Measurements from ENCODE around the gene SGMS1.

Gene SGMS1

GRCh38 chr10:50314169-50315071, 309.3 kb downstream of the SGMS1 start:
- DNase-seq (ENCODE audit: low read depth in 2 of 2, low spot score in 1 of 2) = no peak

DNA sequence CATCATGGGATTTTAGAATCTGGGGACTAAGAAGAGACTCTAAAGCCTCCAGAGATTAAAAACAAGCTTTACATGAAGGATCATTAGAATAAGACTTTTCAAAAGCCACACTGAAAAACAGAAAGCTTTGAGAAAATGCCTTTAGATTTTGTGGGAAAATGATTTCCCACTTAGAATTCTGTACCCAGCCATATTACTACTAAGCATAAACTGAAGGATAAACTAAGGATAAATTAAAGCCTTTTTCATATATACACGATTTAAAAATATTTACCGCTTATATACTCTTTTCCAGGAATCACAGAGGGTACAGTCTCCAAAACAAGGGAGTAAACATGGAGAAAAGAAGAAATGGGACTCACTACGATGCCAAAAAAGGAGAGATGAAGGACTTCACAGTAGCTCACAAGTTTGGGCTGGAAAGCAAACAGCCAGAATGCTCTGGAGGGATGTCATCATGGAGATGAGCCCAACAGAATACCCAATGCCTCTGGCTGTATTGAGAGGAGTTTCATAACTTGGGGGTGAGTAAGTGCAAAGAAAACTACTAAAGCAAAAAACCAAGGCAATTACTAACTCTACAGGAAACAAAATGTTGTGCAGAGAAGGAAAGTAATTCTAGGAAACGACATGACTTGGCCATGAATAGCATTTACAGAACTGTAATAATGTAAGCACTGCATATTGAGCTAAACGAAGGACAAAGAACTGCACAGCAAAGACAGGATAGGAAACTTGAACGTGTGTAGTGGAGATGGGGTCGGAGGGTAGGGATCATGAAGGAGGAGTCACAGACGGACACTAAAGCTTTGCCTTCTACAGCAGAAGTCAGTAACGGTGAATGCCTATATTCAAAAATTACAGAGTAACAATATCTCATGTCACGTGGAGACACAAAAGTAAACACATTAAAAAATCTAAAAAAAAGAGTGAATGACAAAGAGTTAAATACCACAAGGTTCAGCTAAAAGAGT, 311.0 kb downstream of the SGMS1 start:
- DNase-seq (ENCODE audit: low read depth in 2 of 2, low spot score in 1 of 2) = no peak

DNA sequence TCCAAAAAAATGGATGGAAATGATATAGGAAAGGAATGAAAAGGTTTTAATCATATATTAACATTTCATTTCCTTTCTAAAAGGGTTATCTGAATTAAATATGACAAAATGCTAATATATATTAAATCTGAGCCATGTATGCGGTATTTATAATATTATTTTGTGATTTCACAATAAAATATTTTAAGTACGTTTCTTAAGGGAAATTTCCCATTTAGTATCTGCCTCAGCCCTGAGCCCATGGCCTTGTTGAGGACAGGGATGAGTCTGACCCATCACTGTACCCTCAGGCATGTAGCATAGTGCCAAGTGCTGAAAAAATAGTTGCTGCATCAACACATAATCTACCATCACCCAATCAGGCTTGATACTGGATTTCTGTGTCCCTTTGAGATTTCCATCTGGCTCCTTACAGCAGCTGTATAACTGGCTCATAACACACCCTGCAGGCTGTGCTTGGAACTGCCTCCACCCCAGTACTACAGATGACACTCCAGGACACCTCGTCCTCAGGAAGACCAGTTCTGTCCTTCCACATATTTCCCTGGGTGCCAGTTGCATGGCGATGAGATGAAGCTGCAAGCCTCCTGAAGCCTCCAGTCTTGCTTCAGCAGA, 313.1 kb downstream of the SGMS1 start:
- DNase-seq (ENCODE audit: low read depth in 2 of 2, low spot score in 1 of 2) = no peak

- no peak for DNase-seq (ENCODE audit: low read depth in 2 of 2, low spot score in 1 of 2)
These were observed 314.4 kb downstream of the SGMS1 start for GRCh38 chr10:50309342-50309741.

DNA sequence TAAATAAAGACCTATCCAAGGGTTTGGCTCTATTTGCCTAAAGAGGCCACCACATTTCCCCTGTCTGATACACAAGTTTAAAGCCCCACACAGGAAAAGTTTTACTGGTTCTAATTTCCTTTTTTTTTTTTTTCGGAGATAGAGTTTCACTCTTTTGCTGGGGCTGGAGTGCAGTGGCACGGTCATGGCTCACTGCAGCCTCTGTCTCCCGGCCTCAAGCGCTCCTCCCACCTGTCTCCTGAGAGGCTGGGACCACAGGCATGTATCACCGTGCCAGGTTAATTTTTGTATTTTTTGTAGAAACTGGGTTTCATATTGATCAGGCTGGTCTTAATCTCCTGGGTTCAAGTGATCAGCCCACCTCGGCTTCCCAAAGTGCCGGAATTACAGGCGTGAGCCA, 319.1 kb downstream of the SGMS1 start:
- DNase-seq (ENCODE audit: low read depth in 2 of 2, low spot score in 1 of 2) = no peak

- no peak for DNase-seq (ENCODE audit: low read depth in 2 of 2, low spot score in 1 of 2)
These were observed 323.6 kb downstream of the SGMS1 start for GRCh38 chr10:50299948-50300669.

DNA sequence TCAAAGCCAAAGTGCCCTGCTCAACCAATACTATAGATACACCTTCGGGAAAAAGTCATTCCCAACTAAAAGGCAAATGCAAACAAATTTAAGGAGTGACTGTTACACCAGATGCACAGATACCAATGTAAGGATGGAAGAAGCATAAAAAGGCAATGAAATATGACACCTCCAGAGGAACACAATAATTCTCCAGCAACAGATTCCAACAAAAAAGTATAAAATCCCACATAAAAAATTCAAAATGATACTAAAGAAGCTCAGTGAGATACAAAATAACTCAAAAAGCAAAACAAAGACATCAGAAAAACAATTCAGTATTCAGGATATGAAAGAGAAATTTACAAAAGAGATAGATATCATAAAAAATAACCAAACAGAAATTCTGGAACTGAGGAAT, 328.4 kb downstream of the SGMS1 start:
- no peak for DNase-seq (ENCODE audit: low read depth in 2 of 2, low spot score in 1 of 2)

GRCh38 chr10:50294582-50294981, 329.2 kb downstream of the SGMS1 start:
- DNase-seq (ENCODE audit: low read depth in 2 of 2, low spot score in 1 of 2) = no peak

DNA sequence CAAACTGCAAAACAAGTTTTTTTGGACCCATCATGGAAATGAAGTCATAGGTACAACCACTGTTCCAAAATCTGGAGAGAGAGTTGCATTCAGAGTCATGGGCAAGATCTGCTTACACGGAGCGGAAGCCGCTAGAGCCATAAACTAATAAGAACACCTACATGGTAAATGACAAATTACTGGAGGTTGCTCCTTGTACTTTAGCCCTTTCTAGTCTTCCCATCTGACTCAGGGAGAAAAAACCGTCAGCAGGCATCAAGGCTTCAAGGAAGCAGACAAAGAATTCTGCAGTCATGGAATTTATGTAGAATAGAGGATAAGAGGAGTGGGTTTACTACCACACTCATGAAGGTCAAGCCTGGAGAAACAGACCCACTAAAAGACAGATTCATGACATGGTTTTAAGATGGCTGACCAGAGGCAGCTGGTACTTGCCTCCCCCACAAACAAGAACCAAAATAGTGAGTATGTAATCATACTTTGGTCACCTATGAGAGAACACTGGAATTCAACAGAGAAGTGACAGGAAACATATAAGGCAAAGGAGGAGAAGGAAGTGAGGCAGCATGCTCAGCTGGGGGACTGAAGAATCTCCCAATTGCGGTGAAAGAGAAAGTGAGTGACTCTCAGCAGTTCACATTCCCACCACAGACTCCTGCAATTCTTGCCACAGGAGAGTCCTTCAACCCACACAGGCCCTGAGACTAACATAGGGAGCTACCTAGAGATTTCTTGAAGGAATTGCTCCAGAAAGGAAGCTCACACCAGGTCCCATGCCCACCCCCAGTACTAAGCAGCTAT, 330.0 kb downstream of the SGMS1 start:
- DNase-seq (ENCODE audit: low read depth in 2 of 2, low spot score in 1 of 2) = no peak

DNA sequence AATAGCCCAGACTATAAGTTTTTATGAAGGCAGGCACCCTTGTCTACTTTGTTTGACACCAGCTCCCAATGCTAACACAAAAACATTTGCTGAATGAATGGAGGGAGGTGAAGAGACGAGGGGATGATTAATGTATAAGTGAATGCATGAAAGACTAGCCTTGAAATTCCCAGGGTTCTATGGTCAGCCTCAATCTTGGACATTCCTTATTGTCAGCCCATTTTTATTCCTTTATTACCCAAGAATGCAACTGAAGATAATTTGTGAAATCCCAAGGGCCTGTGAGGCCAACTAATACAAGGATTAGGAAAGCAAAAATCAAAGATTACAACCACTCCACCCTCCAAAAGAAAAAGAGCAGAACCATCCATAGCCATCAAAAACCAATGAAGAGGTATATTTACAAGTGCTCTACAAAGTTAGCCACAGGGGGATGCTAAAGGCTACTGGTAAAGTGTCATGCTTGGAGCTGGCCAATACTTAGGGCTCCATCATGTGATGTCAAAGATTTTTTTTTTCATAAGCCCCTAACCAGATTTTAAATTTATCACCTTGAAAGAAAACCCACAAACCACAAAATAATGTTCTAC, 332.4 kb downstream of the SGMS1 start:
- DNase-seq (ENCODE audit: low read depth in 2 of 2, low spot score in 1 of 2) = no peak

DNA sequence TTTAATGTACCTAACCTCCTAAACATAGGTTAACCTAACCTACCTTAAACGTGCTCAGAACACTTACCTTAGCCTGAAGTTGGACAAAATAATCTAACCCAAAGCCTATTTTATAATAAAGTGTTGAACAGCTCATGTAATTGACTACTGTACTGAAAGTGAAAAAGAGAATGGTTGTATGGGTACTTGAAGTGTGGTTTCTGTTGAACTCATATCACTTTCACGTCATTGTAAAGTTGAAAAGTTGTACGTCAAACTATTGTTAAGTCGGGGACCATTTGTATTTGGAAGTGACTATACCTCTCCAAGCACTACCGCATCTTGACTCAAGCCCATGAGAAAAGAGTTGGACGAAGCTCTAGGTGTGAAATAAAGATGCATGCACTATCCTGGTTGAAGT, 334.6 kb downstream of the SGMS1 start:
- no peak for DNase-seq (ENCODE audit: low read depth in 2 of 2, low spot score in 1 of 2)

- no peak for DNase-seq (ENCODE audit: low read depth in 2 of 2, low spot score in 1 of 2)
These were observed 336.6 kb downstream of the SGMS1 start for GRCh38 chr10:50286996-50287803.

DNA sequence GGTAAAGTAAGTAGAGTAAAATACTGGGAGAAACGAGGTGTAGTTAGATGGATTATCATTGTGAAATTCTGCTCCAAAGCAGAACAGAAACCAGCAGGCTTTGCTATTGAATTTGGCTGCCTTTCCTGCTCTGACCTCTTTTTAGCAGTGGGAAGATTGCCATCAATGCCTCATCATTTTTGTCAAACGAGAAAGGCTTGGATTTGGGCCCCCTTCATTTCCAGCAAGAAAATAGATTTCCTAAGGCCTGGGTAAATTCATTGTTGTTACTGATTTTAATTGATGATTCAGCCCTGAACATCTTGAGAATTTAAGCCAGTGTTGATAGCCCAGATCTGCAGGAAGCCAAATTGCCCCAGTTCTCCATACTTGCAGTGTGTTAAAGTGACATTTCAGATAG, 337.2 kb downstream of the SGMS1 start:
- no peak for DNase-seq (ENCODE audit: low read depth in 2 of 2, low spot score in 1 of 2)

DNA sequence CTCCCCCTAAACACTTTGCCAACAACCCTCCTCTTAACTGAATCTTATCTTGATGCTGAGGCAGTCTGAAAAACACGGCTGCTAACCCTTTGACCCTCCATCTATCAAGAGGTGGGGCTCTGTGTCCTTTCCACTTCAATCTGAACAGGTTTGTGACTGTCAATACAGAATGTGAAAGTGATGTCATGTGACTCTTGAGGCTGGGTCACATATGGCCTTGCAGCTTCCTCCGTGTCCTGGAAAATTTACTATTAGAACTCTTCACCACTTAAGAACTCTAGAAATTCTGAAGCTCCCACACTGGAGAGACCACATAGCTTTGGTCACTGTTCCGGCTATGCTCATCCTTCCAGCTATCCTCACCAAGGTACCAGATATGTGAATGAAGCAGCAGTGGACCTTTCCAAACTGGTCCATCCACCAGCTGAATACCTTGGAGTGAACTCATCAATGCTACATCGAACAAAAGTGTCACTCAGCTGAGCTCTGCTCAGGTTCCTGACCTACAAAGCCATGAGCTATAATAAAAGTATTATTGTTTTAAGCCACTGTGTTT, 341.7 kb downstream of the SGMS1 start:
- no peak for DNase-seq (ENCODE audit: low read depth in 2 of 2, low spot score in 1 of 2)

- DNase-seq (ENCODE audit: low read depth in 2 of 2, low spot score in 1 of 2) = no peak
These were observed 342.4 kb downstream of the SGMS1 start for GRCh38 chr10:50281210-50281966.

DNA sequence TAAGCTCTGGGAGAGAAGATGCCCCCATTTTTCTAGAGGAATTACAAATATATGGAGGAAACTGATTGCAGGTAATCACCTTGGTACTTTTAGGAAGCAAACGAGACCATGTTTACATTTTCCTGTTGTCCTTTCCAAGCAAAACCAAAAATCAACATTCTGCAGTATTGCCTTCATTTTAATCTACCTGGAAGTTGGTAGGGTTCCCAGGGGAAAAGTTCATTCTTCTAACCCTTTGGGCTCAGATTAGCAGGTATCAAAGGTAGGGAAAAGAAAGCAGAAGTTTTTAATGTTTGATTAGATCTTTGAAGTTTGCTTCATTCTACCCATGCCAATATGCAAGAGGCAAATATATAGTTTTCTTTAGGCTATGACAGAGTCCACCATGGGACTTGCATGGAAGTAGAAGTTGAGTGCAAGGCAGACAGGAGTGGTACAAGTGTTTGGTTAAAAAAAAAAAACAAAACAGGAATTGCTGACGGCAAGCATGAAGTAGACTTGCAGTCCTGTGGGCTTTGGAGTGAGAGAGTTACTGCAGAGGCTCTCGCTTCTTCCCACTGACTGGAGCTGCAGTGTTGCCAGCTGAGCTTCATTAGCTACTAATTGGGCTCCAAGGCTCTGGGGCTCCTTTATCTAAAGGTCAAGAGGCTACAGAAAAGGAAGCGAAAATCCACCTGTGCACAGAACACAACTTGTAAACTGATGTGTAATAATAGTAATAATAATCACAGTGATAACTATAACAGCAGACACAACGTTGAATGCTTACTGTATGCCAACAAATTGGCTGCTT, 343.5 kb downstream of the SGMS1 start:
- no peak for DNase-seq (ENCODE audit: low read depth in 2 of 2, low spot score in 1 of 2)

DNA sequence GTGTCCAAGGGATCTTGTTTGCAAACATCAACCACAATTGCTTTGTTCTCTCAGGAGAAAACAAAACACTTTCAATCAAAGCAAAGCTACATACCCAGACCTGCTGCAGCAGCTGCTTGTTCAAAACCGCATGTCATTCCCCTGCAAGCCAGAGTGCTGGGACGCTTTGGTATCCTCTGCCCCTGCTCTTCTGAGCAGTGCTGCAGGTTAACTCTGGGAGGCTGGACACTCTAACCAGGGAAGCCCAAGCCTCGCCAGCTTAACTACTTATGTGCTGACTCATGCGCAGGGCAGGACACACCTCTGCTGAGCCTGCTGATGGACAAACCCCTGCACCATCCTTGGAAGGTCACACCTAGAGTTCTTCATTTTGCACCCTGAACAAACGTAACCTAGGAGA, 344.3 kb downstream of the SGMS1 start:
- DNase-seq (ENCODE audit: low read depth in 2 of 2, low spot score in 1 of 2) = no peak
